ENCODE results near the gene FAM200A.
"Not testable (repeated sequence)": the region's sequence is repeated elsewhere in the genome, so short reads cannot be mapped to it uniquely, and the experiment has no call there.

The FAM200A gene

DNA sequence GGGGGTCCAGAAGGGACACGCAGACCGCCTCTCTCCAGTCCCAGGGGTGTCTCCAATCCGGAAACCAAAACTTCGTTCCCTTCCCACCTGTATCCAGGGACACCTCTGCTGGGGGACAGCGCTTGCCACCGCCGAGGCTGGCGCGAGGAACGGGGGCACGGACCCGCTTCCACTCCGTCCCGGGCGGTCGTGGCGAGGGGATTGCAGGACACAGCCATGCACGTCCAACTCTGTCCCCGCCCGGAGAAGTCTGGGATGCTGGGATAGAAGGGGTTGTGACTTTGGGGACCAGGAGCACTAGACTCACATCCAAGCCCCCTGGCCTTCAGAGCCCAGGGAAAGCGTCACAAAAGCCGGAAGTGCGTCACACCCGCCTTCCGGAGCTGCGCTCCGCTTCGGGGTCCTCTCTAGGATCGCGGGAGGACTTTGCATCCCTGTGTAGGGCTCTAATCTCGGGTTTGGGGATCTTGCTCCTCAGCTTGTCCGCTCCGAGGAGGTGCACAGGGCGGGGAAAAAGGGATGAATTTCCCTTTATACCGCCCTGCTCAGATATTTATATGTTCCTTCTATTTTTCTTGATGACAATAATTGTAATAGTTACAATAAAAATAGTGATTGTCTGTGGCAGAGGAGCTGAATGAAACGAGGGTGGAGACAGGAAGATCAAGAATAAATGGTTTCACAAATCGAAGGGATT lies at the start of gene FAM200A:
Gene FAM200A, minus strand, starts transcription at position 348 of the 697 bp plus-strand sequence. CDS start 3,707 bp downstream, outside the sequence.
- FAIRE-seq = no peak

GRCh38 chr7:99599836-99600235 lies 47.9 kb upstream of the FAM200A start:
- FAIRE-seq = no peak

DNA sequence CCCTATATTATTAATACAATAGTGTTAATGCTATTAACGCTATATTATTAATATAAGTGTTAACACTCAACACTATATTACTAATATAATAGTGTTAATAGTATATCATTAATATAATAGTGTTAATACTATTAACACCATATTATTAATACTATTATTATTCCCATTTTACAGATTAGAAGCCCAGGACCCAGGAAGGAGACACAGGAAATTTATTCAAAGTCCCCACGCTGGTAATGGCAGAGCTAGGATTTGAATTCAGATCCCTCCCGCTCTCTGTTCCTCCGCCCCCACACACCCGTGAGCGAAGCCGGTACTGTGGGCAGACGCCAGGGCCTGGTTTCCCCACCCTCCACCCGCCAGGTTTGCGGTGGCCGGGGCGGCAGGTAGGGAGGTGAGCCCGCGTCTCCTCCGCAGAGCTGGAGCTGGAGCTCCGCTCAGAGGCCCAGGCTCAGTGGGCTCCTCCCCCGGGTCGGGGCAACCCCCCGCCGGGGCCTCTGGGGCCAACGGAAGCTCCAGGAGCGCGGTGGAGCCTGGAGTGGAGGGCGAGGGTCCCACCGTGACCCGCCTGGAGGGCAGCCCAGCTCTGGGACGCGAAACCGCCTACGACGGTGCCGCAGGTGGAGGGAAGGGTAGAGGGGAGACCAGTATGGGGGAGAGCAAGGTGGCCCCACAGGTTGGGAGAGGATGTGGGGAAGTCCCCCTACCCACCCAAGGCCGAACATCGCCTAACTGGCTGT lies 46.0 kb upstream of the FAM200A start, which contains the start of gene TMEM225B:
Gene TMEM225B, plus strand, starts transcription at position 506 of the 740 bp plus-strand sequence. CDS start 6,122 bp downstream, outside the sequence.
- no peak for FAIRE-seq

- peak; percentile 84 for FAIRE-seq
Observed at GRCh38 chr7:99596408-99596955, 44.6 kb upstream of the FAM200A start.

DNA sequence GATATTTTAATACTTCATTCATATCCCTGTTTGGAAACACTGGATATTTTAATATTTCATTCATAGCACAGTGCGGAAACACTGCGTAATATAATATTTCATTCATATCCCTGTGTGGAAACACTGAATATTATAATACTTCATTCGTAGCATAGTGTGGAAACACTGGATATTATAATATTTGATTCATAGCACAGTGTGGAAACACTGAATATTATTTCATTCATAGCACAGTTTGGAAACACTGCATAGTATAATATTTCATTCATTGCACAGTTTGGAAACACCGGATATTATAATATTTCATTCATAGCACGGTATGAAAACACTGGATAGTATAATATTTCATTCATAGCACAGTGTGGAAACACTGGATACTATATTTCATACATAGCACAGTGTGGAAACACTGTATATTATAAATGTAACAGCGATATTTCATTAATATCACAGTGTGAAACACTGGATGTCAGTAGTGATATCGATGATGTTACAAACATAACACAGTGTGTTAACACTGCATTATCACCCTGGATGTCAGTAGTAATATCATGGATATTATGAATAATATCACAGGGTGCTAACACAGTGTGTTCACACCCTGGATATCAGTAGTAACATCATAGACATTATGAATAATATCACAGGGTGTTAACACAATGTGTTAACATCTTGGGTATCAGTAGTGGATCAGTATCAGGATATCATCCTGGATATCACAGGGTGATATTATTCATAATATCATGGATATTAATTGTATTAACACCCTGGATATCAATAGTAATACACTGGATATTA lies 43.2 kb upstream of the FAM200A start:
- no peak for FAIRE-seq

GRCh38 chr7:99588868-99589267 lies 37.0 kb upstream of the FAM200A start:
- FAIRE-seq = no peak

DNA sequence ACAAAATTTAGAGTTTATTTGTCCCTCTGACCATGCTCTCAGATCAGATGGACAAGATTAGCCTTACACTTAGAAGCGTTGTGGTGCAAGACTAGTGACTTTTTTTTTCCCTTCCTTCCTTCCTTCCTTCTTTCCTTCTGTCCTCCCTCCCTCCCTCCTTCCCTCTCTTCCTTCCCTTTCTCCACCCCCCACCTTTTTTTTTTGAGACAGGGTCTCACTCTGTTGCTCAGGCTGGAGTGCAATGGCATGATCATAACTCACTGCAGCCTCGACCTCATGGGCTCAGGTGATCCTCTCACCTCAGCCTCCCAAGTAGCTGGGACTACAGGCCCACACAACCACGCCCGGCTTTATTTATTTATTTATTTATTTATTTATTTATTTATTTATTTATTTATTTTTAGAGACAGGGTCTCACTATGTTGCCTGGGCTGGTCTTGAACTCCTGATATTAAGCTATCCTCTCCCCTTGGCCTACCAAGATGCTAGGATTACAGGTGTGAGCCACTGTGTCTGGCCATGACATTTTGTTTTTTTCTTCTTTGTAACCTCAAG lies 28.9 kb upstream of the FAM200A start:
- not testable (repeated sequence) for FAIRE-seq

GRCh38 chr7:99579956-99580777 lies 28.3 kb upstream of the FAM200A start:
- no peak for FAIRE-seq

DNA sequence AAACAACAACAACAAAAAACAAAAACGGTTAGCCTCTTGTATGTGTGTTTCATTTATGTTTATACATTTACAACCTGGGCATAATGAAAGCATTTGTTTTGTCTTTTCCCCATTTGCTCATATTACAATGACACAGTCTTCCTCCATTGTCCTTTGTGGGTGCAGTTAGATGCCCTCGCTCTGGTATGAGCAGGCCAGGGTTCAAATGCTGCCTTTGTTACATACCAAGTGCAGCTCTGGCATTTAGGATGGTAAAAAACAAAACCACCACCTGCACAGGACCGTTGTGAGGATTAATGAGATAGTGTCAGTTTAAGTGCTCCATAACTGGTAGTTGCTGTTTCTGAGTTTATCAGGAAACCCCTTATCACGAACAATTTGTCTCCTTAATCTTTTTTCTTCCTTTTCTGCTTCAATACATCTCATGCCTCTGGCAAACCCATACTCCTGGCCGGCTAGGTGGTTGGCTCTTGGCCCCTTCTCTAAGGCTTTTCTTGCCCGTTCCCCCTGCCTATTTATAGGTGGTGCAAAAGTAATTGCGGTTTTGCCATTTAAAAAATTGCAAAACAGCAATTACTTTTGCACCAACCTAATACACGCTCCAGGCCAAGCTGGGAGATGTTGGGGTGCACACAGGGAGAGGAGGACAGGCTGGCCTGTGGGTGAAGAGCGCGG lies 27.5 kb upstream of the FAM200A start:
- FAIRE-seq = no peak

- no peak for FAIRE-seq
Observed at GRCh38 chr7:99576251-99576650, 24.3 kb upstream of the FAM200A start.

GRCh38 chr7:99573257-99573656 lies 21.3 kb upstream of the FAM200A start:
- no peak for FAIRE-seq

DNA sequence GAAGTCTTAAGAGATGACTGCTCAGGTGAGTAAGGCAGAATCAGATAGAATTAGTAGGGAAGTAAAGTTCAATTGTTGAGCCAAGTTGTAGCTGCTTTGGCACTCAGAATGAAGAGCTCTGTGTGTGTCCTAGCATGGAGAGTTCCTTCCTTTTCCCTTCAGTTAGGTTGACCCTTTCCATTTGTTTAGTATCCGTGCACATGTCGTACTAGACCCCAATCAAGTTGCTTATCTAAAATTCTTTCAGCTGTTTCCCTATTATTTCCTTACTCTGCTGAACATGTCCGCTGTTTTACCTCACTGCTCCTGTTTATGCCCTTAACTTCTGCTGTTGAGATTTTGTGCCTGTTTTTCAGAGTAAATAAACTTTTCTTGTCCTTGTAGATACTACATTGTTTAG lies 19.9 kb upstream of the FAM200A start:
- no peak for FAIRE-seq

- FAIRE-seq = not testable (repeated sequence)
Observed at GRCh38 chr7:99568770-99569169, 16.9 kb upstream of the FAM200A start.

DNA sequence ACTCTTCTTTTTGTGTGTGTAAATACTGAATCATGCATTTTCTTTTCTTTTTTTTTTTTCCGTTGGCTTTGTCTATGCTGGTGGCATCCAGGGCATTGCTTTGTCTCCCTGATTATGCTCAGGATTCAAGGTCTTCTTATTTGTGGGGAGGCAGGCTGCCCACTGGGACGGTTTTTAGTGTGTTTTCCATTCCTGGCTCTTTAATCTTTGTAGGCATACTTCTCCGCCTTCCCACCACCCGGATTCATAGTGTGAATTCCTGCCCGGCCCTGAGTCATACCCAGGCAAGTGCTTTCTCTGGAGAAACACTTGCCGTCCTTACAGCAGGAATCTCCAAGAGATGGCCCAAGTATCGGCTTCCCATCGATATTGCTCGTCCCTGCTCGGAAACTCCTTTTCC lies 11.7 kb upstream of the FAM200A start:
- FAIRE-seq = no peak

- no peak for FAIRE-seq
Observed at GRCh38 chr7:99562832-99563231, 10.9 kb upstream of the FAM200A start.

- no peak for FAIRE-seq
Observed at GRCh38 chr7:99562114-99562784, 10.3 kb upstream of the FAM200A start.

DNA sequence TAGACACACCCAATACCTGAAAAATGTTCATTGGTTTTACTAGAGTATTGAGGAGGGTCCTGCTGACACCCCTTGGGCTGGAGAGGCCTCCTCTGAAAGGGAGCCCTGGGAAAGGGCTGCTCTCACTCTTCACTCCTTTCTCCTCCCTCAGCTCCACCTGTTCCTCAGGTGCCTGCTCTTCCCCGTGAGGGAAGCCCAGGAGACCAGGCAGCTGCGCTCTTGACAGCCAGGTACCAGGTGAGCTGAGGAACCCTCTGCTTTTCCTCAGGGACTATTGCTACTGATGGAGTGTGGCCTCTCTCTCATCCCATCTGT lies 9.8 kb upstream of the FAM200A start:
- no peak for FAIRE-seq

DNA sequence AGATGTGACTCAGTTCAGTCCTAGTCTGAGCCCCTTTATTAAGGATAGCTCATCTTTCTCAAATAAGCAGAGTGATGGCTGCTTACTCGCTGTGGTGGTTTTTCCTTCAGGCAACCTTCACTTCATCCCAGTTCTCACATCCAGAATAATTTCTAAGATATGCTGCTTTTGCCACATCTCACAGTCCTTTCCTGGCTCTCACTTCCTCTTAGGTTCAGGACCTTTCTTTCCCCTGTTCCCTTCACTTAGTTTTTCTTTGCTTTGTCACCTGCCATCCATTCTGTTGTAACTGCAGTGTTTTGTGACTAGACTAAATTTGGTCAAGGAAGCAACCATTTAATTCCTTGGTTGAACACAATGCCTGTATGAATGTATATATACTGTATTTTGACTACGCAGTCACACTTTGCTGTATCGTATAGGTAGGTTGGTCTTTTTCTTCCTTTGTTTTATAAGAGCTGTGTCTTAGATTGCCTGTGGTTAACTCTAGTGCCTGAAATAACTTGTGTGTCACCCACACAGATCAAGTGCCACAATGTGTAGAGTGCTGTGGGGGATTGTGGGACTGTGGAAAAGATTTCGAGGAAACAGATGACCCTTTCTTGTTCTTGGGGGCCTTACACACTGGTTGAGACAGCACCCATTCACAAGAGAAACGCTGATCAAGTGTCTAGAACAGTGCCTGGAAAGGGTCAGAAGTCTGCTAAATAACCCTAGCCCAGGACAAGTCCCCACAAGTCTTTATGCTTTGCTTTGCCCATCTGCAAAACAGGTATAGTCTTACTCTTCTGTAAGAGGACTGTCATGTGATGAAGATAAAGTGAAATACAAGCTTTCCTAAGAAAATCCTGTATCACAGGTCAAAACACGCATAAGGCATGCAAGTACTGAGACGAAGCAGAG lies 9.2 kb upstream of the FAM200A start:
- FAIRE-seq = no peak

DNA sequence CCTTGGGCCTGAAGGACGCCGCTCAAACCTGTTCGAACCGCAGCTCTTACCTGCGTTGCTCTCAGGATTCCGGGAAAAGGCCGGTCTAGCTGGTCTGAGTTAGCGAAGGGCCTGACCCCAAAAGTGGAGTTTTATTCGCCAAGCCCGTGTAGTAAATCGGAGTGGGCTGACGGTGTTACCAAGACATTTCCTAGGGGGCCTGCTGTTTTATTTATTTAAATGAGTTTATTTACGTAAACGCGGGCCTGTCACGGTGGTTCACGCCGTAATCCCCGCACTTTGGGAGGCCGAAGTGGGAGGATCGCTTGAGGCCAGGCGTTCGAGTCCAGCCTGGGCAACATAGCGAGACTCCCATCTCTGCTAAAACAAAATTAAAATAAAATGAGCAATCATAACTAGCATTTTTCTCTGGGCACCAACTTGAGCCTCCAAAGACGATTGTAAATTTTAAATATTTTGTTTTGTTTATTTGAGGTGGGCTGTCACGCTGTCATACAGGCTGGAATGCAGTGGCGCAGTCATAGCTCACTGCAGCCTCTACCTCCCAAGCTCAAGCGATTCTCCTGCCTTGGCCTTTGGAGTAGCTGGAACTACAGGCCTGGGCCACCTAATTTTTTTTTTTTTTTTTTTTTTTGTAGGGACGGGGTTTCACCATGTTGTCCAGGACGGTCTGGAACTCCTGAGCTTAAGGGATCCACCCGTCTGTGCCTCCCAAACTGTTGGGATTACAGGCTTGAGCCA lies 7.4 kb upstream of the FAM200A start:
- no peak for FAIRE-seq
